Osteocyte (in vitro differentiated cells): ENCODE results near the gene SKAP1. TPM values are rescaled to one million over a fixed set of nuclear protein-coding genes. Genes with fewer than 3 reads are reported as not detected.

Source experiments
- DNase-seq: peaks from one replicate; pipeline ENCODE4 v3.0.0; 2021; ENCODE audit warnings: mixed read lengths; ENCODE audit not compliant: unreplicated experiment; ENCODE audit errors: extremely low spot score
- H3K27ac Mint-ChIP-seq: one replicate; pipeline ENCODE4 v1.8.0; 2021; ENCODE audit warnings: mild to moderate bottlenecking, mixed read lengths; ENCODE audit not compliant: unreplicated experiment
- H3K27me3 Mint-ChIP-seq: one replicate; pipeline ENCODE4 v1.8.0; 2021; ENCODE audit warnings: mixed read lengths; ENCODE audit not compliant: unreplicated experiment
- H3K36me3 Mint-ChIP-seq: one replicate; pipeline ENCODE4 v1.8.0; 2021; ENCODE audit warnings: mixed read lengths; ENCODE audit not compliant: unreplicated experiment
- H3K4me1 Mint-ChIP-seq: one replicate; pipeline ENCODE4 v1.8.0; 2021; ENCODE audit warnings: mixed read lengths; ENCODE audit not compliant: unreplicated experiment
- H3K4me3 Mint-ChIP-seq: one replicate; pipeline ENCODE4 v1.8.0; 2021; ENCODE audit warnings: mild to moderate bottlenecking, moderate library complexity, mixed read lengths; ENCODE audit not compliant: unreplicated experiment
- H3K9me3 Mint-ChIP-seq: one replicate; pipeline ENCODE4 v1.8.0; 2021; ENCODE audit warnings: mixed read lengths; ENCODE audit not compliant: unreplicated experiment
- total RNA-seq: library from RNA; stranded (reverse); gene quantifications from 2 replicates; pipeline ENCODE4 v1.2.1, GENCODE V29; 2021
- TF ChIP-seq, protein P1 (sequence below): fragments of 200-600 bp; sonication (generic); IDR thresholded peaks from 2 replicates; pipeline ENCODE4 v1.5.0; 2021; ENCODE audit warnings: antibody characterized with exemption, mild to moderate bottlenecking, moderate library complexity

SKAP1 gene
- total RNA-seq, 1 donor from 2014 or later = not detected

DNA sequence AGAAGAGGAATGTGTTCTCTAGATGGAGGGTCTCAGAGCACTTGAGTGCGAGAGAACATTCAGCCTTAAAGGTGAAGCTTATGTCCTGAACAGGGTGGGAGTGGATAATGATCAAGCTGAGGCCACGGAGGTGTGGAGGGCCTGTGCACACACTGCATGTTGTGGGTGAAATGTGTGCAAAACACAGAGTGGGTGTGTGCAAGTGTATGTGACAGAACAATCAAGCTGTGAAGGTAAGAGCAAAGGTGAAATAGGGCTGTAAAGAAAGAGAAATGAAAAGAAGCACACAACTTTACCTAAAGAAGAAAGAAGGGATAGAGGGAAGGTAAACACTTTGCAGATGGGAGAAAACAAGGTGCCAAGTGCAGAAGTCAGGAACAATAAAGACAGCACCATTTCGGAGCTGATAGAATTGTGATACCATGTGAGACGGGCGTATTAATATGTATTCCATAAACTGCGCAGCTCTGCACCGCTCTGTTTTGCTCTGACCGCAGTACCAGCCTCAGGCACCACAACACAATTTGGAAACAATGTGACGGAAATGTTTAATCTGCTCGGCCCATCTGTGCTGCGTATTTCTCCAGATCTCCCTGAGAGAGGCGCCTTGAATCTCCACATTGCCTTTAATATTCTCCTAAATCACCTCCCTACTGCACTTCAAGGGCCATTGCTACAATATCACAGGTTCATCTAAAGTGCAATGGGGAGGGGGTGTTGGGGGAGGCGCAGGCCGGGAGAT is 281.8 kb downstream of the SKAP1 start:
- TF ChIP-seq, protein P1, sequence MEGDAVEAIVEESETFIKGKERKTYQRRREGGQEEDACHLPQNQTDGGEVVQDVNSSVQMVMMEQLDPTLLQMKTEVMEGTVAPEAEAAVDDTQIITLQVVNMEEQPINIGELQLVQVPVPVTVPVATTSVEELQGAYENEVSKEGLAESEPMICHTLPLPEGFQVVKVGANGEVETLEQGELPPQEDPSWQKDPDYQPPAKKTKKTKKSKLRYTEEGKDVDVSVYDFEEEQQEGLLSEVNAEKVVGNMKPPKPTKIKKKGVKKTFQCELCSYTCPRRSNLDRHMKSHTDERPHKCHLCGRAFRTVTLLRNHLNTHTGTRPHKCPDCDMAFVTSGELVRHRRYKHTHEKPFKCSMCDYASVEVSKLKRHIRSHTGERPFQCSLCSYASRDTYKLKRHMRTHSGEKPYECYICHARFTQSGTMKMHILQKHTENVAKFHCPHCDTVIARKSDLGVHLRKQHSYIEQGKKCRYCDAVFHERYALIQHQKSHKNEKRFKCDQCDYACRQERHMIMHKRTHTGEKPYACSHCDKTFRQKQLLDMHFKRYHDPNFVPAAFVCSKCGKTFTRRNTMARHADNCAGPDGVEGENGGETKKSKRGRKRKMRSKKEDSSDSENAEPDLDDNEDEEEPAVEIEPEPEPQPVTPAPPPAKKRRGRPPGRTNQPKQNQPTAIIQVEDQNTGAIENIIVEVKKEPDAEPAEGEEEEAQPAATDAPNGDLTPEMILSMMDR = no peak
- no peak overlapping the region for H3K4me3 Mint-ChIP-seq

DNA sequence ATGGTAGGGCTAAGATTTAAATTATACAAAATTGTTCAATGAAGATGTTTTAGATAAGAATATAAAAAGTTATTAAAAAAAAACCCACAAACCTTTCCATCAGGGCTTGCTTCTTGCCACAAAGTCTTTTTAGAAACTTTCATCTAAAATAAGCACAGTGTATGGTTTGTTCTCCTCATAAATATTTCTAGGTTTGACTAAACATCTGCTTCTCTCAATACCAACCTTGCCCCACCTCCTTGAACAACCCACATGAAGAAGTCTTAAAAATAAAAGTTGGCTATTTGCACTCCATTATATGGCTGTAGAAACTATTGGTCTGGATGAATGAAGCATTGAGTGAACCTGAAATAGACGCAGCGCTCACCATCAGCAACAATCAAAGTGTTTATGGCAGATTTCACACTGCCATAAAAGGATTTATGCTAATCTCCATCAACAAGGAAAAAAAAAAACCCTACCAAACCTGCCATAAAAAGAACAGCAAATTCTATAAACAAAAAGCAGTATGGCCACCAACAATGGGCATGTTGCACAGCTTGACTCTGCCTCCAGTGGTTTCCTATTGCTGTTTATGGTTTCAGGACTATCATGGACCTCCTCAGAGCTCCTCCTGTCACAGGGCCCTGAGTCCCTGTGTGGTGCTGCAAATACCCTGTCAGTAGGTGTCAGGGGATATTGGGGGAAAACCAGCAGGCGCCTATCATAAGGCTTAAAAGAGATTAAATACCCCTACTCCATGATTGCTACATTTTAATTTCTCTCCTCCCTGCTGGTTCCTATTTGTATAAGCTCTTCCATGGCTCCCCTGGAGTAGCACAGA is 284.8 kb downstream of the SKAP1 start:
- peaks cover 81% of the 10 kb centered on the region for H3K27me3 Mint-ChIP-seq
- no peaks in the 10 kb centered on the region for H3K36me3 Mint-ChIP-seq
- DNase-seq = no peak
- no peaks in the 10 kb centered on the region for H3K9me3 Mint-ChIP-seq
- H3K4me1 Mint-ChIP-seq = no peaks in the 10 kb centered on the region
- TF ChIP-seq, protein P1 = no peak
- H3K4me3 Mint-ChIP-seq = no peak overlapping the region
- no peak overlapping the region for H3K27ac Mint-ChIP-seq

More for the DNA sequence above, 281.8 kb downstream of the SKAP1 start:
- no peak overlapping the region for H3K27ac Mint-ChIP-seq
- H3K9me3 Mint-ChIP-seq = no peaks in the 10 kb centered on the region
- H3K27me3 Mint-ChIP-seq = peaks cover 92% of the 10 kb centered on the region
- no peaks in the 10 kb centered on the region for H3K36me3 Mint-ChIP-seq
- no peak for DNase-seq
- no peaks in the 10 kb centered on the region for H3K4me1 Mint-ChIP-seq

DNA sequence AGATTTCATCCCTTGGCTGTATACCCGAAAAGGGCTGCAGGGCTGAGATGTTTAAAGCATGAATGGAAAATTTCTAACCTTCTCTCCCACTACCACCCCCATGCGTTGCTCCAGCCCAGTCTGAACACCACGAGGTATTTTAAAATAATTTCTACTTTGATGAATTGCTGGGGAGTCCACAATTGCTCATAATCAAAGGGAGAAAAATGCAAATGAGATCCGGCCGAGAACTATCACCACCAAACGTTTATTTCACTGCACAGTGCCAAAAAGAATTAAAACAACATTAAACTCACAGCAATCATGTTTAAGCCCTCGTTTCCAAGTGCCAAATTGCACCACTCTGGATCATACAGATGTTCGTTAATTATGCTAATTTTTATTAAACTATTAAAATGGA is 285.8 kb downstream of the SKAP1 start:
- Mint-ChIP-seq H3K27ac (no peak overlapping the region), H3K4me3 (no peak overlapping the region), H3K9me3 (no peaks in the 10 kb centered on the region), H3K36me3 (no peaks in the 10 kb centered on the region), H3K27me3 (peaks cover 79% of the 10 kb centered on the region), H3K4me1 (no peaks in the 10 kb centered on the region)
- DNase-seq = no peak
- TF ChIP-seq, protein P1 = no peak

DNA sequence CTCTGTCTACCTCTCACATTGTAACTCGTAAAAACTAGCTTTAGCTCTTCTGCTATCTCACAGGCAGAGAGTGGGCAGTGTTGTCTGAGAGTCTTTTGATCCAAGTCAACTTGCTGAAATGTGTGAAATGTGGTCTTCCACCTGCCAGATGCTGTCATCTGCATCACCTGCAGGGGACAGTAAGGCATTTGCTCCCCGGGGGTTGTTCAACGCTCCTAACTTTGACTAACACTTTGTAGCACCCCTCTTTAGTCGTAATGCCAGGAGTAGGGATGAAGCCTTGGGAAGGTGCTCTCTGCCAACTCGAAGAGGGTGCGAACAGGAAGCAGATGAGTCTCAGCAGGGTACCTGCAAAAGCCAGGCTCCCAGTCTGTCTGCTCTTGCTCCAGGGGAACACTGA is 286.4 kb downstream of the SKAP1 start:
- Mint-ChIP-seq H3K4me3 (no peak overlapping the region), H3K27ac (no peak overlapping the region), H3K4me1 (no peaks in the 10 kb centered on the region), H3K27me3 (peaks cover 73% of the 10 kb centered on the region), H3K36me3 (no peaks in the 10 kb centered on the region), H3K9me3 (no peaks in the 10 kb centered on the region)
- DNase-seq = no peak
- TF ChIP-seq, protein P1 = no peak

DNA sequence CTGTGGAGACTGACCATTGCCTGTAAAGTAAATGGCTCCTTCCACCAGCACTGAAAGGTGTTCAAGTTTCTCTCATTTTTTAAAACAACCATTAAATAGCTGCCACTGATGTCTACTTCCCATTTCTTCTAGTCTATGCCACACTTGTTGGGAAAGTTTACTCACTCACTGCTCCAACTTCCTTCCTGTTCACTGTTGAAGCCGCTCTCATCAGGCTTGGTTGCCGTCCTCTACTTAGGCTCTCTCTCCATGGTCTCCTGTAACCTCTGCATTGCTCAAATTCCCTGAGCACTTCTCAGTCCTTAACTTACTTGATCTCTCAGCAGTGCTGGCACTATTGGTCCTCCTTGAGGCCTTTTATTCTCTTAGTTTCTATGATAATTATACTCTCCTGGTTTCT is 290.1 kb downstream of the SKAP1 start:
- H3K27ac Mint-ChIP-seq = no peak overlapping the region
- peaks cover 52% of the 10 kb centered on the region for H3K27me3 Mint-ChIP-seq
- H3K4me1 Mint-ChIP-seq = no peaks in the 10 kb centered on the region
- no peaks in the 10 kb centered on the region for H3K9me3 Mint-ChIP-seq
- TF ChIP-seq, protein P1 = no peak
- no peaks in the 10 kb centered on the region for H3K36me3 Mint-ChIP-seq
- no peak for DNase-seq
- no peak overlapping the region for H3K4me3 Mint-ChIP-seq
